ENCODE measurements around the gene TBC1D4.

TBC1D4 gene

DNA sequence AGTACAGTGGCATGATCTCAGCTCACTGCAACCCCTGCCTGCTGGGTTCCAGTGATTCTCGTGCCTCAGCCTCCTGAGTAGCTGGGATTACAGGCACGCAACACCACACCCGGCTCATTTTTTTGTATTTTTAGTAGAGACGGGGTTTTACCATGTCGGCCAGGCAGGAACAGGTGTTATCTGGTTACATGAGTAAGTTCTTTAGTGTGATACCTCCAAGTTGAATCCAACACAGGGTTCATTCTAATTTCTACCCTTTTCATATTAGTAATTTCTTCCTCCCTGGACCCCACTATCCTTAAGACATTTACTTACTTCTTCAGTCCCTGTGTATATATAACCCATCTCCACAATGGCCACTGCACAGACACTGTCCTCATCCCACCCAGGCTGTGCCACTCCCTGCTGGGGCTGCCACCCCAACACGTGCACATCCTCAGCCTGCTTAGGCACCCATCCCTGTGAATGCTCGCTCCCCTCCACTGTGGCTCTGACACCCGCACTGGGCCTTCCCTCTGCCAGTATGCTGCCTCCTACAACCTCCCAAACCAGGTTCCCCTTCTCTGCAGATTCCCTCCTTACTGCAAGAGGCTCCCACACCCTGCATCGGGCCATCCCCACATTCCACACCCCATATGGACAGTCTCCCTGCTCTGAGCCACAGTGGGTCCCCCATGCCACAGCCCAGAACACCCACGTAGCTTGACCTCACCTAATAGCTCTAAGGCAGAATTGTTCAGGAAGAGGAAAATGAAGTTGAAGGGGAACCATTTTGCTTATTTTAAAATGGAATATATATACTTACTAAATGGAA is 147.1 kb downstream of the TBC1D4 start:
- no peak for DNase-seq (ENCODE audit: extremely low read depth, low read depth)
- H3K4me3 ChIP-seq (replicated peaks; ENCODE audit: low read depth, low read length), result no peak overlapping the region
- TF ChIP-seq, protein P1, sequence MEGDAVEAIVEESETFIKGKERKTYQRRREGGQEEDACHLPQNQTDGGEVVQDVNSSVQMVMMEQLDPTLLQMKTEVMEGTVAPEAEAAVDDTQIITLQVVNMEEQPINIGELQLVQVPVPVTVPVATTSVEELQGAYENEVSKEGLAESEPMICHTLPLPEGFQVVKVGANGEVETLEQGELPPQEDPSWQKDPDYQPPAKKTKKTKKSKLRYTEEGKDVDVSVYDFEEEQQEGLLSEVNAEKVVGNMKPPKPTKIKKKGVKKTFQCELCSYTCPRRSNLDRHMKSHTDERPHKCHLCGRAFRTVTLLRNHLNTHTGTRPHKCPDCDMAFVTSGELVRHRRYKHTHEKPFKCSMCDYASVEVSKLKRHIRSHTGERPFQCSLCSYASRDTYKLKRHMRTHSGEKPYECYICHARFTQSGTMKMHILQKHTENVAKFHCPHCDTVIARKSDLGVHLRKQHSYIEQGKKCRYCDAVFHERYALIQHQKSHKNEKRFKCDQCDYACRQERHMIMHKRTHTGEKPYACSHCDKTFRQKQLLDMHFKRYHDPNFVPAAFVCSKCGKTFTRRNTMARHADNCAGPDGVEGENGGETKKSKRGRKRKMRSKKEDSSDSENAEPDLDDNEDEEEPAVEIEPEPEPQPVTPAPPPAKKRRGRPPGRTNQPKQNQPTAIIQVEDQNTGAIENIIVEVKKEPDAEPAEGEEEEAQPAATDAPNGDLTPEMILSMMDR (IDR thresholded peaks at IDR 0.05; ENCODE audit: low read depth, low read length, missing control alignments), result no peak

DNA sequence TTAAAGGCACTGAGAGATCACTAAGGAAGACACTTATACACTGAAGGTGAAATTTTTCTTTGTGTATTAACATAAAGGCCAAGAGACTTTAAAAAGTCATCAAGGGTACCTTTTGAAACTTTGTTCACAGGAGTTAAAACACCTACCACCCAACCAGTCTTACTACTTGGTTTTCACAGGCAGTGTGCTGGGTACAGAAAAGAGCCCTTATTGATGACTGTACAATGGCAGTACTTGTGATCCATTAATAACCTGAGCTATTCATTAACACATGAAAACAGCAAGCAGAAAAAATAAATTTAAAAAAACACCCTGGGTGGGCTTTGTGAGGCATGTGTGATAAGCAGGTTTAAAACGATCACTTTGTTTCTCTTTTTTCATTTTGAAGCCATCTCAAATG is 148.9 kb downstream of the TBC1D4 start:
- no peak overlapping the region for H3K4me3 ChIP-seq (replicated peaks; ENCODE audit: low read depth, low read length)
- TF ChIP-seq, protein P1 (IDR thresholded peaks at IDR 0.05; ENCODE audit: low read depth, low read length, missing control alignments), result no peak
- no peak for DNase-seq (ENCODE audit: extremely low read depth, low read depth)

DNA sequence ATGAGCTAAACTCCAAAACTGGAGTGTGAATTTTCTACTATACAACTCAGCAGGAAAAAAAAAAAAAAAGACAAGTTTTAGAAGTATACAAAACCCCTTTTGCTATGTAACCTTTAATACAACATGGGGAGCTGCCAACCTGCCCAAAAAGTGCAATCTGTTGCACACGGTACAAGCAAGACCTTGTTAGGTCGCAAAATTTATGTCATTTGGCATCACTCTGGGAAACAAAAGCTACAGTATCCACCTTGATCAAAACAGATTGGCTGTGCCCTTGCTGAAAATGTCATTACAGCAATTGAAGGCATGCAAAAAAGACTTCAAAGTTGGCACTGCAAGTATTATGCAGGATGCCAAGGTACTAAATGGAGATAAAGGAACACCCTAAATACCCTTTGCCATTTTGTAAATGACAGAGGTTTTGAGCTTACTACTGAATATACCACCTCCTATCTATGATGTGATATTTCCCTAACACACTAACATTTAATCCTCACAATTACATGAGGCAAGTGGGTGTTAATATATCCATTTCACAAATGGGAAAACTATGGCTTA is 150.1 kb downstream of the TBC1D4 start:
- DNase-seq (ENCODE audit: extremely low read depth, low read depth), result no peak
- TF ChIP-seq, protein P1 (IDR thresholded peaks at IDR 0.05; ENCODE audit: low read depth, low read length, missing control alignments), result no peak
- H3K4me3 ChIP-seq (replicated peaks; ENCODE audit: low read depth, low read length), result no peak overlapping the region

DNA sequence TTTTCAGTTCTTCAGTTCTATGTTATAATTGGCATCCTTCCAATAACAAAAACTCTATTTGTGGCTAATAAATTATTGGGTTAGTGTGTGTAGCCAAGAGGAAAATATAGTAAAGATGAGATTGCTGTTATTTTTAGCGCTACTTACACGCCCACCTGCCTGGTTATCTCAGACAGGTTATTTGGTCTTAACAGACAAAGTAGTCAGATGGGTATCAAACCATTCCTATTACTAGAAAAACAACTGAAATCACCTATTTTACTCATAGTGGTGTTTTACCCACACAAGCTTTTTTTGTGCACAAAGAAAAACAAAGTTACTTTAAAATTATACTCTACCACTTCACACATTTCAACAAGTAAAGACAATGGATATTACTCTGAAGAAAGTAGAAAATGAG is 151.2 kb downstream of the TBC1D4 start:
- no peak overlapping the region for H3K4me3 ChIP-seq (replicated peaks; ENCODE audit: low read depth, low read length)
- TF ChIP-seq, protein P1 (IDR thresholded peaks at IDR 0.05; ENCODE audit: low read depth, low read length, missing control alignments), result no peak

DNA sequence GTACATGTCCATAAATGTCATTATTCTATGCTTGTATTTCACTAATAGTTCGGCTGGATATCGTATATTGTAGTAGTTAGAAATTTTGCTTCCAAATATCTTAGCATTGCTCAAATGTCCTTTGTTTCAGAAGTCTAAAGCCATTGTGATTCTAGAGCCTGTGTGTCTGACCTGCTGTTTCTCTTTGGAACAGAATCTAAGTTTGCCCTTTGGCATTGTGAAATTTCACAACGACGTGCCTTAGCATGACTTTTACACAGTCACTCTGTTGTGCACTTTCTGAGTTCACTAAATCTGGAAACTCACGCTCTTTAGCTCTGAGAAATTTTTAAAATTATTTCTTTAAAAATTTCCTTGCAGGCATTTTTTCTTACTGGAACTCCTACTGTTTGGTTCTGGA is 152.2 kb downstream of the TBC1D4 start:
- H3K4me3 ChIP-seq (replicated peaks; ENCODE audit: low read depth, low read length), result no peak overlapping the region
- no peak for DNase-seq (ENCODE audit: extremely low read depth, low read depth)
- TF ChIP-seq, protein P1 (IDR thresholded peaks at IDR 0.05; ENCODE audit: low read depth, low read length, missing control alignments), result no peak

More for the DNA sequence above, 151.2 kb downstream of the TBC1D4 start:
- DNase-seq (ENCODE audit: extremely low read depth, low read depth), result no peak

DNA sequence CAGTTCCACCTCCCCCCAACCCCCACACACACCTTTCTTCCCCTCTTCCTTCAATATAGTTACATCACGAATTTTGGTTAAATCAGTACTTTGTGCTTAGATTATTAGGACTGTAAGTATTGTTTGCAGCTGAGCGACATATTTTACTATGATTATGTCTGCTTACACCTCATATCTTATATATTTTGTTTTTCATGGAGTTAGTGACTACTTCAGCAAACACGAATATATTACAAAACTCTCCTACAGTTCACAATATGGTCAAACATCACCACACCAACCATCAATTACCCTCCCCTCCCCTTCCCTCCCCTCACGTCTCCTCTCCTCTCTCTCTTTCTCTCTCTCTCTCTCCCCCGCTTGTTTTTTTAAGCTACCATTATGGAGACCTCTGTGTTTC is 152.9 kb downstream of the TBC1D4 start:
- TF ChIP-seq, protein P1 (IDR thresholded peaks at IDR 0.05; ENCODE audit: low read depth, low read length, missing control alignments), result no peak
- no peak for DNase-seq (ENCODE audit: extremely low read depth, low read depth)
- no peak overlapping the region for H3K4me3 ChIP-seq (replicated peaks; ENCODE audit: low read depth, low read length)
